Gastrocnemius medialis (tissue), 4 donors: ENCODE results near the gene GRID1. TPM values are rescaled to one million over a fixed set of nuclear protein-coding genes. Genes with fewer than 3 reads are reported as not detected.

Source experiments
- ATAC-seq, 2 donors: fragments of 150-250 bp; one replicate each; pipeline ENCODE4 v1.9.1; 2016
- DNase-seq, 2 donors: peaks; one replicate each; pipeline ENCODE4 v3.0.0-alpha.2; 2019
- H3K27ac ChIP-seq, 4 donors: fragments of 200-600 bp; sonication (generic); 1 replicate in 1 of 4; 2 replicates in 3 of 4; pipeline ENCODE4 v1.5.1; 2016 to 2018; ENCODE audit warnings: mild to moderate bottlenecking in 2 of 4, moderate library complexity in 1 of 4
- H3K27me3 ChIP-seq, 3 donors: fragments of 200-600 bp; sonication (generic) in 2 of 3; 1 replicate in 1 of 3; 2 replicates in 2 of 3; pipeline versions ENCODE4 v1.5.1 to v1.6.0; 2016 to 2019; ENCODE audit warnings: mild to moderate bottlenecking in 1 of 3, moderate library complexity in 1 of 3
- H3K36me3 ChIP-seq, 2 donors: fragments of 200-600 bp; sonication (generic) in 1 of 2; one replicate each; pipeline ENCODE4 v1.5.1; 2017 to 2018
- H3K4me1 ChIP-seq, 2 donors: fragments of 200-600 bp; sonication (generic) in 1 of 2; one replicate each; pipeline ENCODE4 v1.5.1; 2016 to 2017; ENCODE audit warnings: mild to moderate bottlenecking in 2 of 2
- H3K4me3 ChIP-seq, 4 donors: fragments of 200-600 bp; sonication (generic) in 3 of 4; 1 replicate in 1 of 4; 2 replicates in 3 of 4; pipeline ENCODE4 v1.5.1; 2016 to 2019; ENCODE audit warnings: mild to moderate bottlenecking in 2 of 4
- H3K9me3 ChIP-seq, 3 donors: fragments of 200-600 bp; sonication (generic) in 2 of 3; 1 replicate in 1 of 3; 2 replicates in 2 of 3; pipeline ENCODE4 v1.5.1; 2016 to 2019
- CTCF ChIP-seq, 5 experiments: fragments of 450-650 bp in 3 of 5; fragments of 200-600 bp in 2 of 5; sonication (generic) in 2 of 5; IDR thresholded peaks in 4 of 5; conservative IDR thresholded peaks in 1 of 5; 1 replicate in 4 of 5; 2 replicates in 1 of 5; pipeline ENCODE4 v1.5.1; 2016 to 2019; ENCODE audit warnings: antibody characterized with exemption in 5 of 5, mild to moderate bottlenecking in 3 of 5, moderate library complexity in 3 of 5
- POLR2A ChIP-seq, 2 donors: fragments of 450-650 bp; IDR thresholded peaks; one replicate each; pipeline ENCODE4 v1.6.1; 2017; ENCODE audit warnings: antibody characterized with exemption in 2 of 2, mild to moderate bottlenecking in 2 of 2, moderate library complexity in 2 of 2
- in situ Hi-C, 4 donors: fragments of 200-750 bp; cut with MboI; loops; one replicate each; pipeline versions ENCODE4 v1.15.0 to v1.8.0; 2017; ENCODE audit warnings: low sequenced_read_pairs in 4 of 4
- intact Hi-C: fragments of 100-400 bp; cut with DNase I; formaldehyde crosslinking; loops from one replicate; pipeline ENCODE4 v1.15.1; 2023; ENCODE audit warnings: low total_unique reads
- total RNA-seq, 4 donors: library from RNA; depleted of rRNA; stranded (reverse); fragments of >200 nt; gene quantifications; one replicate each; pipeline versions ENCODE4 v1.1.0 to v1.2.3, GENCODE V29; 2016

The GRID1 gene
- total RNA-seq, 4 donors from 2014 or later, result 0.17 to 1.4 (median 0.79) TPM

GRCh38 chr10:86288695-86289576 is 77.7 kb downstream of the GRID1 start:
- H3K4me3 ChIP-seq, result no peak overlapping the region
- DNase-seq (no peak), ATAC-seq (no peak)
- in situ Hi-C loops (no loop called here), intact Hi-C loops (no loop called here)
- H3K9me3 ChIP-seq, result no peaks in the 10 kb centered on the region
- H3K27ac ChIP-seq, result no peak overlapping the region
- TF ChIP-seq CTCF (IDR thresholded peaks at IDR 0.05 in 4 of 5, conservative IDR thresholded peaks at IDR 0.05 in 1 of 5), result no peak
- no peak for TF ChIP-seq POLR2A (IDR thresholded peaks at IDR 0.05)
- no peaks in the 10 kb centered on the region for H3K27me3 ChIP-seq
- H3K4me1 ChIP-seq, result no peaks in the 10 kb centered on the region
- H3K36me3 ChIP-seq, result no peaks in the 10 kb centered on the region

- TF ChIP-seq POLR2A (IDR thresholded peaks at IDR 0.05) (no peak), CTCF (IDR thresholded peaks at IDR 0.05 in 4 of 5, conservative IDR thresholded peaks at IDR 0.05 in 1 of 5) (no peak)
- in situ Hi-C loops (no loop called here), intact Hi-C loops (no loop called here)
- Histone ChIP-seq H3K4me3 (no peak overlapping the region), H3K4me1 (no peaks in the 10 kb centered on the region), H3K9me3 (no peaks in the 10 kb centered on the region), H3K27ac (no peak overlapping the region), H3K36me3 (no peaks in the 10 kb centered on the region), H3K27me3 (no peaks in the 10 kb centered on the region)
- no peak for DNase-seq
- no peak for ATAC-seq
These were observed 78.5 kb downstream of the GRID1 start for GRCh38 chr10:86287966-86288579.

GRCh38 chr10:86287110-86287793 is 79.3 kb downstream of the GRID1 start:
- intact Hi-C loops, result no loop called here
- Histone ChIP-seq H3K27me3 (no peaks in the 10 kb centered on the region), H3K36me3 (no peaks in the 10 kb centered on the region), H3K4me3 (no peak overlapping the region), H3K4me1 (no peaks in the 10 kb centered on the region), H3K9me3 (no peaks in the 10 kb centered on the region), H3K27ac (no peak overlapping the region)
- DNase-seq (no peak), ATAC-seq (no peak)
- TF ChIP-seq CTCF (IDR thresholded peaks at IDR 0.05 in 4 of 5, conservative IDR thresholded peaks at IDR 0.05 in 1 of 5), result no peak
- TF ChIP-seq POLR2A (IDR thresholded peaks at IDR 0.05), result no peak
- in situ Hi-C loops, result no loop called here

- no peak overlapping the region for H3K4me3 ChIP-seq
- DNase-seq (no peak), ATAC-seq (no peak)
- H3K27ac ChIP-seq, result no peak overlapping the region
- H3K27me3 ChIP-seq, result no peaks in the 10 kb centered on the region
- H3K4me1 ChIP-seq, result no peaks in the 10 kb centered on the region
- H3K36me3 ChIP-seq, result no peaks in the 10 kb centered on the region
- TF ChIP-seq CTCF (IDR thresholded peaks at IDR 0.05 in 4 of 5, conservative IDR thresholded peaks at IDR 0.05 in 1 of 5) (no peak), POLR2A (IDR thresholded peaks at IDR 0.05) (no peak)
- intact Hi-C loops (no loop called here), in situ Hi-C loops (no loop called here)
- no peaks in the 10 kb centered on the region for H3K9me3 ChIP-seq
These were observed 80.1 kb downstream of the GRID1 start for GRCh38 chr10:86286236-86287109.
